GM21515 (cell line): ENCODE results near the gene GRK2.
"Not testable (repeated sequence)": the region's sequence is repeated elsewhere in the genome, so short reads cannot be mapped to it uniquely, and the experiment has no call there.

Source experiments
- ATAC-seq: cut with Tn5 transposase; IDR thresholded peaks from one replicate; pipeline ENCODE4 v1.9.1; 2021; ENCODE audit not compliant: unreplicated experiment

Gene GRK2

GRCh38 chr11:67266449-67267187 lies at the start of gene GRK2:
Gene GRK2, plus strand, starts transcription at chr11:67266473. Its CDS starts 227 bp downstream, at chr11:67266700.
- no peak for ATAC-seq

- ATAC-seq = no peak
These were observed 38.5 kb upstream of the GRK2 start for GRCh38 chr11:67227726-67228125.

GRCh38 chr11:67230406-67230805 lies 35.9 kb upstream of the GRK2 start:
- no peak for ATAC-seq

GRCh38 chr11:67230886-67231285 lies 35.4 kb upstream of the GRK2 start:
- ATAC-seq = no peak

- no peak for ATAC-seq
These were observed 32.6 kb upstream of the GRK2 start for GRCh38 chr11:67233584-67234190.

- not testable (repeated sequence) for ATAC-seq
These were observed 31.7 kb upstream of the GRK2 start for GRCh38 chr11:67234571-67234970.

GRCh38 chr11:67237574-67237973 lies 28.7 kb upstream of the GRK2 start:
- ATAC-seq = no peak

GRCh38 chr11:67238894-67239782 lies 27.1 kb upstream of the GRK2 start:
- no peak for ATAC-seq

GRCh38 chr11:67239783-67240575 lies 26.3 kb upstream of the GRK2 start:
- ATAC-seq = peak; percentile 82

- ATAC-seq = no peak
These were observed 25.5 kb upstream of the GRK2 start for GRCh38 chr11:67240576-67241389.

GRCh38 chr11:67242548-67242947 lies 23.7 kb upstream of the GRK2 start:
- no peak for ATAC-seq

GRCh38 chr11:67243051-67243450 lies 23.2 kb upstream of the GRK2 start:
- ATAC-seq = no peak

- no peak for ATAC-seq
These were observed 21.2 kb upstream of the GRK2 start for GRCh38 chr11:67245046-67245445.

GRCh38 chr11:67247946-67248550 lies 18.2 kb upstream of the GRK2 start:
- no peak for ATAC-seq

- no peak for ATAC-seq
These were observed 17.6 kb upstream of the GRK2 start for GRCh38 chr11:67248653-67249052.

GRCh38 chr11:67250059-67251043 lies 15.9 kb upstream of the GRK2 start:
- ATAC-seq = no peak

- no peak for ATAC-seq
These were observed 14.4 kb upstream of the GRK2 start for GRCh38 chr11:67251841-67252240.

- no peak for ATAC-seq
These were observed 13.4 kb upstream of the GRK2 start for GRCh38 chr11:67252831-67253239.
